Measurements from ENCODE around the gene CBX4. TPM values are rescaled to one million over a fixed set of nuclear protein-coding genes. Genes with fewer than 3 reads are reported as not detected.
A peak's percentile ranks its signal among the peaks of the same experiment; 100 is the strongest.

Gene CBX4
- total RNA-seq, 1 donor from 2014 or later: 43.4 TPM

- FAIRE-seq (no peak), DNase-seq (ENCODE audit: low read depth) (no peak)
- H3K4me3 ChIP-seq (ENCODE audit: low read depth, low read length): no peak overlapping the region
- no peaks in the 10 kb centered on the region for H3K36me3 ChIP-seq (ENCODE audit: control insufficient read depth, insufficient read depth, low read length)
- H3K27me3 ChIP-seq (ENCODE audit: control insufficient read depth, insufficient read depth, low read length): peaks cover 26% of the 10 kb centered on the region
- peak; percentile 80 for TF ChIP-seq CTCF (IDR thresholded peaks at IDR 0.05; ENCODE audit: insufficient read depth, low read length, severe bottlenecking)
Measured at GRCh38 chr17:79844869-79845600, 5.8 kb upstream of the CBX4 start.

GRCh38 chr17:79843816-79844800 lies 4.9 kb upstream of the CBX4 start:
- TF ChIP-seq CTCF (IDR thresholded peaks at IDR 0.05; ENCODE audit: insufficient read depth, low read length, severe bottlenecking): no peak
- no peak for DNase-seq (ENCODE audit: low read depth)
- no peak for FAIRE-seq
- H3K36me3 ChIP-seq (ENCODE audit: control insufficient read depth, insufficient read depth, low read length): no peaks in the 10 kb centered on the region
- peaks cover 28% of the 10 kb centered on the region for H3K27me3 ChIP-seq (ENCODE audit: control insufficient read depth, insufficient read depth, low read length)
- H3K4me3 ChIP-seq (ENCODE audit: low read depth, low read length): peak overlapping the region; percentile 41

- no peak for FAIRE-seq
- H3K36me3 ChIP-seq (ENCODE audit: control insufficient read depth, insufficient read depth, low read length): peaks cover 2% of the 10 kb centered on the region
- TF ChIP-seq CTCF (IDR thresholded peaks at IDR 0.05; ENCODE audit: insufficient read depth, low read length, severe bottlenecking): no peak
- H3K27me3 ChIP-seq (ENCODE audit: control insufficient read depth, insufficient read depth, low read length): peaks cover 28% of the 10 kb centered on the region
- DNase-seq (ENCODE audit: low read depth): no peak
- H3K4me3 ChIP-seq (ENCODE audit: low read depth, low read length): peak overlapping the region; percentile 41
Measured at GRCh38 chr17:79843474-79843815, 4.2 kb upstream of the CBX4 start.

GRCh38 chr17:79842656-79843473 lies 3.6 kb upstream of the CBX4 start:
- TF ChIP-seq CTCF (IDR thresholded peaks at IDR 0.05; ENCODE audit: insufficient read depth, low read length, severe bottlenecking): no peak
- DNase-seq (ENCODE audit: low read depth) (no peak), FAIRE-seq (no peak)
- peaks cover 28% of the 10 kb centered on the region for H3K27me3 ChIP-seq (ENCODE audit: control insufficient read depth, insufficient read depth, low read length)
- peaks cover 4% of the 10 kb centered on the region for H3K36me3 ChIP-seq (ENCODE audit: control insufficient read depth, insufficient read depth, low read length)
- H3K4me3 ChIP-seq (ENCODE audit: low read depth, low read length): peak overlapping the region; percentile 41

- Histone ChIP-seq H3K4me3 (ENCODE audit: low read depth, low read length) (no peak overlapping the region), H3K27me3 (ENCODE audit: control insufficient read depth, insufficient read depth, low read length) (peaks cover 28% of the 10 kb centered on the region), H3K36me3 (ENCODE audit: control insufficient read depth, insufficient read depth, low read length) (peaks cover 4% of the 10 kb centered on the region)
- no peak for DNase-seq (ENCODE audit: low read depth)
- no peak for FAIRE-seq
- TF ChIP-seq CTCF (IDR thresholded peaks at IDR 0.05; ENCODE audit: insufficient read depth, low read length, severe bottlenecking): no peak
Measured at GRCh38 chr17:79842136-79842655, 3.0 kb upstream of the CBX4 start.

All from bronchial epithelial cell (primary cell).